WTC11 (cell line): ENCODE results near the gene WDR48.

Source experiments
- AR ChIP-seq: fragments of 250-450 bp; sonication (Bioruptor Pico); IDR thresholded peaks from 2 replicates; pipeline ENCODE4 v1.9.0; 2021; ENCODE audit warnings: mild to moderate bottlenecking
- CTCF ChIP-seq: fragments of 200-600 bp; IDR thresholded peaks from 2 replicates; pipeline ENCODE4 v1.8.0; 2022; ENCODE audit warnings: antibody characterized with exemption
- ESRRA ChIP-seq: sonication (generic); formaldehyde crosslinking; IDR thresholded peaks from 2 replicates; pipeline ENCODE4 v1.8.1; 2022; ENCODE audit warnings: mild to moderate bottlenecking, missing genetic modification reagents, borderline replicate concordance
- FOXK1 ChIP-seq: sonication (generic); formaldehyde crosslinking; IDR thresholded peaks from 2 replicates; pipeline ENCODE4 v1.8.0; 2022; ENCODE audit warnings: mild to moderate bottlenecking, moderate library complexity, missing genetic modification reagents
- NR2C2 ChIP-seq: sonication (generic); formaldehyde crosslinking; IDR thresholded peaks from 2 replicates; pipeline ENCODE4 v1.8.0; 2022; ENCODE audit warnings: mild to moderate bottlenecking, missing genetic modification reagents
- SP1 ChIP-seq: sonication (generic); formaldehyde crosslinking; conservative IDR thresholded peaks from 2 replicates; pipeline ENCODE4 v1.8.1; 2022; ENCODE audit warnings: missing genetic modification reagents
- USF1 ChIP-seq: sonication (generic); formaldehyde crosslinking; IDR thresholded peaks from 2 replicates; pipeline ENCODE4 v1.8.0; 2022; ENCODE audit warnings: mild to moderate bottlenecking, missing genetic modification reagents
- USF2 ChIP-seq: sonication (generic); formaldehyde crosslinking; IDR thresholded peaks from 2 replicates; pipeline ENCODE4 v1.8.1; 2023; ENCODE audit warnings: mild to moderate bottlenecking, missing genetic modification reagents, moderate library complexity
- ZNF671 ChIP-seq: fragments of 250-450 bp; sonication (Bioruptor Pico); IDR thresholded peaks from 2 replicates; pipeline ENCODE4 v1.8.0; 2021; ENCODE audit warnings: mild to moderate bottlenecking

DNA sequence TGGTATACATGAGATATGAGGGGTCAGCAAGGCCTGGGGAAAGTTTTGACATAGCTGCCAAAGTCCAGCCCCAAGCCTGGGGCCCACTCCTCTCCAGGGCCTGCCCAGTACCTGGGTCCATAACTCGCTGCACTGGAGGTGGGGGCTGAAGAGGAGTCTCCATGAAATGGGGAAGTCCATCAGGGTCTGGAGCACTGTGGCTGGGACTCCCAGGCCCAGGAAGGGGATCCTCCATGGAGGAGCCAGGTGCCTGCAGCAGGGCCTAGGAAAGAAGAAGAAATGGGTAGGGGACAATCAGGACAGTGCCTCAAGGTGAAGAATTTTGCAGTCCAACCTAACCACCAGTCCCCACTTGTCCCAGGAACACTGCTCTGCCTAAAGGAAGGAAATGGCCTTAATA lies 47.4 kb downstream of the WDR48 start:
- TF ChIP-seq FOXK1 (CRISPR knock-in tag), result no peak
- no peak for TF ChIP-seq CTCF
- TF ChIP-seq NR2C2 (CRISPR knock-in tag), result no peak
- TF ChIP-seq ESRRA (CRISPR knock-in tag), result no peak
- no peak for TF ChIP-seq AR (CRISPR knock-in tag)
- TF ChIP-seq ZNF671, result no peak
- no peak for TF ChIP-seq USF1 (CRISPR knock-in tag)
- TF ChIP-seq USF2 (CRISPR knock-in tag), result no peak
- TF ChIP-seq SP1 (CRISPR knock-in tag), result no peak
